ENCODE results near the gene ATXN10.

ATXN10 gene

GRCh38 chr22:45867906-45868555 is 196.4 kb downstream of the ATXN10 start:
- TF ChIP-seq, protein P1, sequence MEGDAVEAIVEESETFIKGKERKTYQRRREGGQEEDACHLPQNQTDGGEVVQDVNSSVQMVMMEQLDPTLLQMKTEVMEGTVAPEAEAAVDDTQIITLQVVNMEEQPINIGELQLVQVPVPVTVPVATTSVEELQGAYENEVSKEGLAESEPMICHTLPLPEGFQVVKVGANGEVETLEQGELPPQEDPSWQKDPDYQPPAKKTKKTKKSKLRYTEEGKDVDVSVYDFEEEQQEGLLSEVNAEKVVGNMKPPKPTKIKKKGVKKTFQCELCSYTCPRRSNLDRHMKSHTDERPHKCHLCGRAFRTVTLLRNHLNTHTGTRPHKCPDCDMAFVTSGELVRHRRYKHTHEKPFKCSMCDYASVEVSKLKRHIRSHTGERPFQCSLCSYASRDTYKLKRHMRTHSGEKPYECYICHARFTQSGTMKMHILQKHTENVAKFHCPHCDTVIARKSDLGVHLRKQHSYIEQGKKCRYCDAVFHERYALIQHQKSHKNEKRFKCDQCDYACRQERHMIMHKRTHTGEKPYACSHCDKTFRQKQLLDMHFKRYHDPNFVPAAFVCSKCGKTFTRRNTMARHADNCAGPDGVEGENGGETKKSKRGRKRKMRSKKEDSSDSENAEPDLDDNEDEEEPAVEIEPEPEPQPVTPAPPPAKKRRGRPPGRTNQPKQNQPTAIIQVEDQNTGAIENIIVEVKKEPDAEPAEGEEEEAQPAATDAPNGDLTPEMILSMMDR (IDR thresholded peaks at IDR 0.05) = no peak
- H3K4me3 ChIP-seq = no peak overlapping the region
- no peak overlapping the region for H3K27ac ChIP-seq
- DNase-seq (ENCODE audit: low spot score) = no peak

- no peak for DNase-seq (ENCODE audit: low spot score)
- Histone ChIP-seq H3K4me3 (no peak overlapping the region), H3K27ac (no peak overlapping the region)
- TF ChIP-seq, protein P1 (IDR thresholded peaks at IDR 0.05) = no peak
Observed at GRCh38 chr22:45868571-45869339, 197.1 kb downstream of the ATXN10 start.

DNA sequence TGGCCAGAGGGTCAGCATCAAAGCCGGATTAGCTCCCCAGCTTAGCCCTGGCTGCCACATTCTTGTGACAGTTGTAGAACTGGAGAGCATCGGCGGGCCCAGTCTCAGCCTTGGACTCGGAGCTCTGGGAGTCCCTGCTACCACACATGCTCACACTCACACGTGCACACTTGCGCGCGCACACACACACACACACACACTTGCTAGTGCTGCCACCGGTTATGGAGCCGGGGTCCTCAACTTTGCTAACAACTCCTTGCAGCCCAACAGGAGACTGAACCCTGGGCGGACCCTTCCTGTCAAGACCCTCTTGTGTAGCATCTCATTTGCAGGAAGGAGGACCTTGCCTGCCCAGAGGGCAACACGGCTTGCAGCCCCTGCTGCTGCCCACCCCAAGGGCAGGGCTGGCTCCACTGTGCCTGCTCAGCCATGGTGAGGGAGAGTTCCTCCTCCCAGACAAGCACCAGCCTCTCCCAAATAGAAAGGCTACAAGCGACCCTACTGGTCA is 197.8 kb downstream of the ATXN10 start:
- H3K27ac ChIP-seq = no peak overlapping the region
- TF ChIP-seq, protein P1 (IDR thresholded peaks at IDR 0.05) = no peak
- no peak overlapping the region for H3K4me3 ChIP-seq
- DNase-seq (ENCODE audit: low spot score) = no peak

DNA sequence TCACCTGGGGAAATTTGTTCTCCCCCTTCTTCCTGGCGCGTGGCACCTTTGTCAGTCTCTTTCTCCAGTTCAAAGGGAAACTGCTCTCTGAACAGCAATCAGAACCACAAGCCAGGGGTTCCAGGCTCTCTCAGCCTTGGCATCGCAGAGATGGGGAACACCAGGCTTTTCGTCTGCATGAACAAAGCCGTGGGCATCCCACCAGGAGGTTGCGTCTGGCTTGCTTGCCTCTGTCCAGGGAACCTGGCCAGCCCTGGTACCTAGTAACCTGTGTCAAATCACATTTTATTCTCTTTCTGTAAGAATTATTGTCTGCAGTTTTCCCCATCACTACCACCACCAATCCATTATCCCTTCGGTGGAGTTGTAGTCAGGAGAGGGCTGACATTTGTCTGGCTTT is 198.4 kb downstream of the ATXN10 start:
- no peak for DNase-seq (ENCODE audit: low spot score)

GRCh38 chr22:45871721-45872120 is 200.1 kb downstream of the ATXN10 start:
- TF ChIP-seq, protein P1 (IDR thresholded peaks at IDR 0.05) = no peak
- Histone ChIP-seq H3K4me3 (no peak overlapping the region), H3K27ac (no peak overlapping the region)
- no peak for DNase-seq (ENCODE audit: low spot score)

More for the DNA sequence above, 198.4 kb downstream of the ATXN10 start:
- TF ChIP-seq, protein P1 (IDR thresholded peaks at IDR 0.05) = no peak
- no peak overlapping the region for H3K27ac ChIP-seq
- no peak overlapping the region for H3K4me3 ChIP-seq

- DNase-seq (ENCODE audit: low spot score) = no peak
- TF ChIP-seq, protein P1 (IDR thresholded peaks at IDR 0.05) = no peak
- H3K4me3 ChIP-seq = no peak overlapping the region
- H3K27ac ChIP-seq = no peak overlapping the region
Observed at GRCh38 chr22:45872659-45873263, 201.1 kb downstream of the ATXN10 start.
